CD14-positive monocyte (primary cell): ENCODE results near the gene LHX4. TPM values are rescaled to one million over a fixed set of nuclear protein-coding genes. Genes with fewer than 3 reads are reported as not detected.

Experiments used
- DNase-seq, 3 donors: peaks; one replicate each; pipeline ENCODE4 v3.0.0-alpha.2; 2011 to 2022
- H2AFZ ChIP-seq: 2 replicates; pipeline ENCODE4 v1.6.0; 2012; ENCODE audit warnings: mild to moderate bottlenecking, low read depth, low read length, inconsistent platforms; ENCODE audit not compliant: insufficient read depth, poor library complexity, severe bottlenecking
- H3K27ac ChIP-seq, 2 donors: 1 replicate in 1 of 2; 2 replicates in 1 of 2; pipeline ENCODE4 v1.5.1; 2012 to 2013; ENCODE audit warnings: low read length in 2 of 2, control low read depth in 1 of 2, inconsistent platforms in 1 of 2, low read depth in 1 of 2, mild to moderate bottlenecking in 1 of 2
- H3K27me3 ChIP-seq, 2 donors: one replicate each; pipeline versions ENCODE4 v1.6.0 to v1.6.1; 2011 to 2013; ENCODE audit warnings: low read length in 2 of 2; ENCODE audit not compliant: control insufficient read depth in 2 of 2, insufficient read depth in 2 of 2
- H3K36me3 ChIP-seq, 2 donors: replicated peaks in 1 of 2; 1 replicate in 1 of 2; 2 replicates in 1 of 2; pipeline versions ENCODE4 v1.5.1 to v1.6.1; 2012 to 2013; ENCODE audit warnings: low read length in 2 of 2, control low read depth in 1 of 2, inconsistent platforms in 1 of 2, mild to moderate bottlenecking in 1 of 2; ENCODE audit not compliant: insufficient read depth in 2 of 2, control insufficient read depth in 1 of 2
- H3K4me1 ChIP-seq, 2 donors: 1 replicate in 1 of 2; 2 replicates in 1 of 2; pipeline versions ENCODE4 v1.5.1 to v1.6.1; 2012 to 2013; ENCODE audit warnings: low read length in 2 of 2, control low read depth in 1 of 2, inconsistent platforms in 1 of 2, mild to moderate bottlenecking in 1 of 2, moderate library complexity in 1 of 2; ENCODE audit not compliant: insufficient read depth in 2 of 2, control insufficient read depth in 1 of 2
- H3K4me2 ChIP-seq: replicated peaks from 2 replicates; pipeline ENCODE3; 2012; ENCODE audit warnings: low read length, moderate library complexity, mild to moderate bottlenecking; ENCODE audit not compliant: poor library complexity, severe bottlenecking; ENCODE audit errors: extremely low read depth
- H3K4me3 ChIP-seq, 3 experiments: fragments of 200-600 bp in 1 of 3; sonication (generic) in 1 of 3; replicated peaks in 1 of 3; 1 replicate in 2 of 3; 2 replicates in 1 of 3; pipeline ENCODE4 v1.5.1; 2011 to 2013; ENCODE audit warnings: low read length in 3 of 3, mild to moderate bottlenecking in 3 of 3, control low read depth in 2 of 3, low read depth in 2 of 3, inconsistent platforms in 1 of 3, moderate library complexity in 1 of 3
- H3K79me2 ChIP-seq: 2 replicates; pipeline ENCODE4 v1.6.0; 2012; ENCODE audit warnings: mild to moderate bottlenecking, control low read depth, inconsistent platforms, low read length, moderate library complexity; ENCODE audit not compliant: insufficient read depth
- H3K9ac ChIP-seq: 2 replicates; pipeline ENCODE4 v1.6.0; 2017; ENCODE audit warnings: low read length, mild to moderate bottlenecking; ENCODE audit not compliant: insufficient read depth, poor library complexity, severe bottlenecking
- H3K9me3 ChIP-seq, 2 donors: replicated peaks in 1 of 2; 1 replicate in 1 of 2; 2 replicates in 1 of 2; pipeline versions ENCODE4 v1.5.1 to v1.6.1; 2012 to 2013; ENCODE audit warnings: low read length in 2 of 2, control low read depth in 1 of 2; ENCODE audit not compliant: control insufficient read depth in 1 of 2, insufficient read depth in 1 of 2
- H4K20me1 ChIP-seq: 2 replicates; pipeline ENCODE4 v1.6.0; 2012; ENCODE audit warnings: mild to moderate bottlenecking, low read length, control low read depth, moderate library complexity; ENCODE audit not compliant: insufficient read depth
- H3K27ac Mint-ChIP-seq, 7 donors: one replicate each; pipeline ENCODE4 v1.8.0; 2020; ENCODE audit warnings: mild to moderate bottlenecking in 7 of 7, mixed read lengths in 7 of 7, moderate library complexity in 6 of 7, inconsistent platforms in 2 of 7
- H3K27me3 Mint-ChIP-seq, 3 donors: one replicate each; pipeline ENCODE4 v1.8.0; 2021 to 2022; ENCODE audit warnings: low read depth in 3 of 3, mild to moderate bottlenecking in 3 of 3, mixed read lengths in 3 of 3, moderate library complexity in 3 of 3, inconsistent platforms in 1 of 3
- H3K36me3 Mint-ChIP-seq, 2 donors: one replicate each; pipeline ENCODE4 v1.8.0; 2020; ENCODE audit warnings: mixed read lengths in 2 of 2, inconsistent platforms in 1 of 2, mild to moderate bottlenecking in 1 of 2
- H3K4me1 Mint-ChIP-seq: one replicate; pipeline ENCODE4 v1.8.0; 2020; ENCODE audit warnings: mild to moderate bottlenecking, mixed read lengths
- H3K4me3 Mint-ChIP-seq, 2 donors: one replicate each; pipeline ENCODE4 v1.8.0; 2020; ENCODE audit warnings: mild to moderate bottlenecking in 2 of 2, mixed read lengths in 2 of 2, moderate library complexity in 1 of 2
- H3K9me3 Mint-ChIP-seq, 7 donors: one replicate each; pipeline ENCODE4 v1.8.0; 2020 to 2022; ENCODE audit warnings: mixed read lengths in 7 of 7, mild to moderate bottlenecking in 6 of 7, moderate library complexity in 6 of 7, inconsistent platforms in 2 of 7
- CTCF ChIP-seq: fragments of 200-600 bp; IDR thresholded peaks from one replicate; pipeline ENCODE4 v1.8.0; 2022; ENCODE audit warnings: antibody characterized with exemption, mild to moderate bottlenecking
- WGBS: methylation state at CpG from one replicate; pipeline ENCODE4 v1.1.5; 2013; ENCODE audit warnings: missing lambda C conversion rate; ENCODE audit not compliant: insufficient coverage; 5-methylcytosine and 5-hydroxymethylcytosine counted together
- intact Hi-C, 2 donors: fragments of 100-400 bp; cut with micrococcal nuclease; formaldehyde crosslinking; loops; one replicate each; pipeline versions ENCODE4 v1.15.0 to v1.15.1; 2023
- polyA minus RNA-seq: library from RNA; depleted of rRNA, polyadenylated mRNA; stranded (reverse); fragments of >200 nt; gene quantifications from 2 replicates; pipeline ENCODE4 v1.2.3, GENCODE V29; 2012
- polyA plus RNA-seq, 3 donors: library from polyadenylated mRNA; depleted of rRNA in 1 of 3; unstranded in 2 of 3; stranded (reverse) in 1 of 3; fragments of 300-500 nt in 2 of 3; fragments of >200 nt in 1 of 3; fragmentation: Illumina TruSeq in 2 of 3; gene quantifications; 1 replicate in 2 of 3; 2 replicates in 1 of 3; pipeline ENCODE4 v1.2.3, GENCODE V29; 2012 to 2021
- total RNA-seq, 12 experiments: library from RNA in 1 of 12; stranded (reverse) in 1 of 12; fragments of 120-200 nt in 1 of 12; gene quantifications; one replicate each; pipeline ENCODE4 v1.2.4 and lab custom pipeline; 2013 to 2026; ENCODE audit warnings: mixed read lengths in 6 of 12, inconsistent platforms in 1 of 12

Gene LHX4
- total RNA-seq (2013) = not detected
- polyA plus RNA-seq = not detected
- 0.28 TPM in 1 of 2 replicates, not detected in the other for polyA minus RNA-seq
- total RNA-seq (lab: John Stamatoyannopoulos, UW) = 0.93 to 9.4 (median 4.2) reads per million in 11 experiments

GRCh38 chr1:180229483-180230415, at the start of gene LHX4:
LHX4 (plus strand) TSS chr1:180230264; CDS start chr1:180230530, 266 bp downstream.
- Mint-ChIP-seq H3K4me1 (peaks cover 50% of the 10 kb centered on the region), H3K36me3 (peaks cover 8% of the 10 kb centered on the region in 2 donors), H3K9me3 (peaks cover 0 to 40% (median 16%) of the 10 kb centered on the region in 7 donors), H3K27me3 (peaks cover 87 to 97% (median 88%) of the 10 kb centered on the region in 3 donors), H3K27ac (no peak within 1 kb of the TSS), H3K4me3 (peak within 1 kb of the TSS; percentile 80 to 92)
- peaks cover 2 to 36% of the 10 kb centered on the region in 2 donors for H3K9me3 ChIP-seq
- no peak within 1 kb of the TSS for H3K27ac ChIP-seq
- H3K36me3 ChIP-seq = no peaks in the 10 kb centered on the region
- WGBS = under 1% methylated on average over 63 of the region's 105 CpGs
- H3K27me3 ChIP-seq = peaks cover 80 to 93% of the 10 kb centered on the region in 2 donors
- H3K4me1 ChIP-seq = peaks cover 40 to 54% of the 10 kb centered on the region in 2 donors
- H3K79me2 ChIP-seq = no peaks in the 10 kb centered on the region
- TF ChIP-seq CTCF = no peak
- H4K20me1 ChIP-seq = no peaks in the 10 kb centered on the region
- H3K4me3 ChIP-seq = peak within 1 kb of the TSS; percentile 49 to 81 (median 51)
- peak within 1 kb of the TSS; percentile 96 for H3K4me2 ChIP-seq
- DNase-seq = peak in 1 of 3 donors; percentile 66
- intact Hi-C loops = no loop called here
- peak within 1 kb of the TSS; percentile 40 for H3K9ac ChIP-seq
- H2AFZ ChIP-seq = peak within 1 kb of the TSS; percentile 77

- Mint-ChIP-seq H3K27ac (no peak overlapping the region), H3K36me3 (peaks cover 83 to 98% of the 10 kb centered on the region in 2 donors), H3K4me3 (no peak overlapping the region), H3K27me3 (peaks cover 0 to 2% (median 0%) of the 10 kb centered on the region in 3 donors), H3K4me1 (no peaks in the 10 kb centered on the region), H3K9me3 (no peaks in the 10 kb centered on the region)
- no peak overlapping the region for H3K4me2 ChIP-seq
- intact Hi-C loops = no loop called here
- H4K20me1 ChIP-seq = peaks cover 20% of the 10 kb centered on the region
- no peaks in the 10 kb centered on the region for H3K9me3 ChIP-seq
- no peak overlapping the region for H3K27ac ChIP-seq
- peak; percentile 61 for TF ChIP-seq CTCF
- no peaks in the 10 kb centered on the region for H3K27me3 ChIP-seq
- DNase-seq = peak in 1 of 3 donors; percentile 16
- no peaks in the 10 kb centered on the region for H3K4me1 ChIP-seq
- H3K4me3 ChIP-seq = no peak overlapping the region
- H3K9ac ChIP-seq = no peak overlapping the region
- H3K36me3 ChIP-seq = peaks cover 74 to 97% of the 10 kb centered on the region in 2 donors
- H2AFZ ChIP-seq = no peak overlapping the region
- no peaks in the 10 kb centered on the region for H3K79me2 ChIP-seq
- WGBS = 70% methylated on average over 2 of the region's 7 CpGs
Observed at GRCh38 chr1:180181048-180181447, 49.0 kb upstream of the LHX4 start.
